Stimulated activated CD4-positive, alpha-beta T cell treated with anti-CD3 and anti-CD28 coated beads, TNF-alpha, amount 100 ng/mL, for 4 hours (primary cell): ENCODE results near the gene GNG7.
"Not testable (repeated sequence)": the region's sequence is repeated elsewhere in the genome, so short reads cannot be mapped to it uniquely, and the experiment has no call there.

Experiments
- DNase-seq, 3 experiments: peaks; one replicate each; pipeline ENCODE4 v3.0.0-alpha.2; 2020; ENCODE audit warnings: low read depth in 3 of 3

Gene GNG7

GRCh38 chr19:2602391-2603181 is 99.9 kb downstream of the GNG7 start:
- no peak for DNase-seq

DNA sequence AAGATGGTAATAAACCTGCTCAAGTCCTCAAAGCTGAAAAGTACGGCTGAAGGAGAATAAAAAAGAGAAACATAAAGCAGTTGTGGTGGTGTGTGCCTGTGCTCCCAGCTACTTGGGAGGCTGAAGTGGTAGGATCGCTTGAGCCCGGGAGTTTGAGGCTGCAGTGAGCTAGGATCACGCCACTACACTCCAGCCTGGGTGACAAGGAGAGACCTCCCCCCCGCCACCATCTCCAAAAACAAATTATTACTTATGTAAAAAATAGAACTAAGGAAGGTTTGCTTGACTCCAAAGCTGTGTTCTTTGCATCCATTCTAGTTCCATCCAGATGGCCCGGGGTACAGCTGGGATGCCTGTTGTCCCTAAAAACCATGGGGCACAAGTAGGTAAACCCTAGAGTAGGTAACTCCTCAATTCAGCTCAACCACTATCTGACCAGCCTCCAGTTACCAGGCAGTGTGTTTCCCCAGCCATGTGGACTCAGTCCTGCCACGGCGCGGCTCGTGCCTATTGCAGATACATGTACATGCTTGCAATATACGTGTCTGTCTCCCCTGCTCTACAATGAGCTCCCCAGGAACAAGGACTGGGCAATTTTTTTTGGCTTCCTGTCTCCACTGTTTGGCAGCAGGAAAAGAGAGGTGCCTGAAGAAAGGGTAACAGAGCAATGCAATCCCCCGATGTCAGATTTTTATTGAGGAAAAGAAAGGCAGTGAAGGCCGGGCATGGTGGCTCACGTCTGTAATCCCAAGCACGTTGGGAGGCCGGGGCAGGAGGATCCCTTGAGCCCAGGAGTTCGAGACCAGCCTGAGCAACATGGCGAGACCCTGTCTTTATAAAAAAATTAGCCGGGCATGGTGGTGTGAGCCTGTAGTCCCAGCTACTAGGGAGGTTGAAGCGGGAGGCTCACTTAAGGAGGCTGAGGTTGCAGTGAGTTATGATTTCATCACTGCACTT is 101.3 kb downstream of the GNG7 start:
- no peak for DNase-seq

- DNase-seq, result no peak
These were observed 108.2 kb downstream of the GNG7 start for GRCh38 chr19:2594319-2594718.

GRCh38 chr19:2592824-2593223 is 109.7 kb downstream of the GNG7 start:
- DNase-seq, result no peak

DNA sequence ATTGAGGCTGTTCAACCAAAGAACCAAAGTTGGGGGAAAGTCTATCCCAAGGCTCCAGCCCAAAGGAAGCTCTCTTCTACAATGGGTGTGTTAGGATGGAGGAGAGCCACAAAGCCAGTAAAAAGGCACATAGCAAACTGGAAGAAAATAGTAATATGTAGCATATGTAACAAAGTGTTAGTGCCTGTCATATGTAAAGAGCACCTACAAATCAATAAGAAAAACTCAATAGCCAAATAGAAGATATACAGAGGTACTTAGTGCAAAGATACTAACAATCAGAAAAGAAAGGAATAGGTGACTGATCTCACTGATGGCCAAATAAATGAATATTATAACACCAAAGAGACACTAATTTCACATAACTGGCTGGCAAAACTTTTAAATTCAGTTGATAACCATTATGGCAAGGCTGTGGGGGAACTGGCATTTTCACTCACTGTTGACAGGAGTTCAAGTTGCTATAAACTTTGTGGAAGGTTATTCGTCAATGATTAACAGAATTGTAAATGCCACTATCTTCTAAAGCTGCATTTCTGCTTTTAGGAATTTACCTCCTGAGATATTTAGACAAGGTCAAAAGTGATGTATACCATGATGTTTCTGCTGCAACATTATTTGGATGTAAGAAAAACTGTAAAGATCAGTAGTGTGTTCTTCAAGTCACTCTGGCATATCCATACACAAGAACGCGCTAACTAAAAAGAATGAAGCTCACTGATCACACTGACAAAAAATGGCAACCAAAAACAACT is 110.8 kb downstream of the GNG7 start:
- no peak for DNase-seq

GRCh38 chr19:2590630-2591399 is 111.7 kb downstream of the GNG7 start:
- DNase-seq, result no peak

DNA sequence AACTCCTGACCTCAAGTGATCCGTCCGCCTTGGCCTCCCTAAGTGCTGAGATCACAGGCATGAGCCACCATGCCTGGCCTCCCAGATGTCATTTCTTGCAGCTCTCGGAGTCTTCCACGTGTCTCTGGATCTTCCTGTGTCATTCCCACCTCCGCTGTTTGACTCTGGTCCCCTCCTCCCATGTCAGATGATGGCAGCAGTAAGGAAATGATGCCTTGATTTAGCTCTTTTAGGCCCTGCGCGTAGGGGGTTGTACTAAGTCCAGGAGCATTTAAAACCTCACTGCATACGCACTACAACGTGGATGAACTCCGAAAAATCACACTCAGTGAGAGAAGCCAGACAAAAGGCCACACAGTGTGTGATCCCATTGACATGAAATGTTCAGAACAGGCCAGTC is 113.1 kb downstream of the GNG7 start:
- no peak for DNase-seq

DNA sequence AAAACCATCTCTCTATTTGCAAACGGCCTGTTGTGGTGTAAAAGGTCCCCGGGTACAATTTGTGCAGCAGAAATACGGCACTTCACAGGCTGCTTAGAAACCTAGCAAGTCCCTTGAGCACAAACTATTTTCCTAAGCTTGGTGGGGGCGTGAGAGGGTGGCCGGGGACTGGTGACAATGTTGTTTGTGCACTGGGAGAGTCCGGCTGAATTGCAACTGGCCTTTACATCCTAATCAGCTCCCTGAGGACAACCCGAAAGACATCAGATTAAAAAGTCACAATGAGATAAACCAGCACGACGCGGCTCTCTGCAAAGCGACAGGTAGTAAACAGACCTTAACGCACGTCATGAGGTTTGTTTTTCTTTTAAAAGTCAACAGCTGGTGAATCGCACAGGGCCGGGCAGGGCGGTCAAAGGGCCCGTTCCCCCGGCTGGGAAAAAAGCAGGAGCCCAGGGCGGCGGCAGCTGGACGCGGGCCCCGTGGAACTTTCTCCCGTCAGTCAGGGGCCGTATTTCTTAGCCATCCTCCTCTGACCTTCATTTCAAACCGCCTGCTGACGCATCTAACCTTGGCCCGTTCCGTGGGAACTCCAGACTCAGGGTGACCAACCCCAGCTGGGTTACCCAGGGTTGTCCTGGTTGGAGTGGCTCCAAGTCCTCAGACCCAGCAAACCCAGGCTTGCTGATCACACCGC is 114.3 kb downstream of the GNG7 start:
- no peak for DNase-seq

GRCh38 chr19:2587001-2587719 is 115.3 kb downstream of the GNG7 start:
- no peak for DNase-seq

DNA sequence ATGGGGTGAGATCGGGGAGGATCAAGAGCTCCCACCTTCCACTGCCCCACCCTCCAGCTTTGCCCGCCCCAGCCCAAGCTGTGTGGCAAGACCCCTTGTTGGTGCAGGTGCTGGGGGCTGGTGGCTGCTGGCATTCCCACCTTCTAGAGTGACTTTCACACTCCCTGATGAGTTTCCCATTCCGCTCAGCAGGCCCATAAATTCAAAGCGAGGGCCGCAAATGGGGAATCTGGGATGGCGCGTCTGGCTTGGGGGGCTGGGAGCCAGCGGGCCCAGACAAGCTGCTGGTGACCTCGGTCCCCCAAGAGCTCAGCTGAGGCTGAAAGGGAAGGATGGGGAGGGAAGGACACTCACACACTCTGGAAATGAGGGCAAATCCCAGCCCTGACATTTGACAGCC is 116.3 kb downstream of the GNG7 start:
- no peak for DNase-seq

DNA sequence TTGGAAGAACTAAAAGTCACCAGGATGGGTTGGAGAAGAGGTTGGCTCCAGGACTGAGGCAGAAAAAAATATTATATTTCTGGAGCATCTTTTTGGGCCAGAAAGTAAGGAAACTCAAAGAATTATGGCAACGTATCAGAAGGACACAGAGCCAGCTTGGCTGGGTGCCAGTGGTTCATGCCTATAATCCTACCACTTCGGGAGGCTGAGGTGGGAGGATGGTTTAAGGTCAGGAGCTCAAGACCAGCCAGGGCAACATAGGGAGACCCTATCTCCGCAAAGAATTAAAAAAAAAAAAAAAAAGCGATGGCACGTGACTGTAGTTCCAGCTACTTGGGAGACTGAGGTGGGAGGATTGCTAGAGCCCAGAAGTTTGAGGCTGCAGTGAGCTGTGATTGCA is 118.5 kb downstream of the GNG7 start:
- no peak for DNase-seq

- DNase-seq, result no peak
These were observed 119.2 kb downstream of the GNG7 start for GRCh38 chr19:2582984-2583956.

- not testable (repeated sequence) for DNase-seq
These were observed 122.1 kb downstream of the GNG7 start for GRCh38 chr19:2580396-2580795.

GRCh38 chr19:2579678-2580280 is 122.7 kb downstream of the GNG7 start:
- DNase-seq, result no peak

- DNase-seq, result peak in 2 of 3 experiments; percentile 32 to 46
These were observed 123.4 kb downstream of the GNG7 start for GRCh38 chr19:2578901-2579677.

DNA sequence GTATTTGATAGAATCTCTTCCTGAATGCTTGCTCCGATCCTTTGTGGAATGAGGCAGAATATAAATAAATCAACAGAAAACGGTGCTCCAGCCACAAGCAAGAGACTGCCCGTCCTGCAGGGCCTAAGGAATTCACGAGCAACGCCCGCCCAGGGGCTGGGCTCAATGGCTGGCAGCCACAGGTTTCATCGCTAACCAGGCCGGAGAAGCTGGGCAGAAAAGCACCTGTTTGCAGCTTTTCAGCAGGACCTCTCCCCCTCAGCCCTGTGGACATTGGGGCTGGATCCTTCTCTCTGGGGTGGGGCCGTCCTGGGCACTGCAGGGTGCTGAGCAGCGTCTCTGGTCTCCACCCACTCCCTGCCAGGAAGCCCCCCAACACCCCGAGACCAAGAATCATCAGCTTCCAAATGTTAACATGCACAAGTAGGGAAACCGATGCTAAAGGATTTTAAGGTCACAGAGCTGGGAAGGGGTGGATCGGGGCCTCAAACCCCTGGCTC is 124.1 kb downstream of the GNG7 start:
- no peak for DNase-seq

DNA sequence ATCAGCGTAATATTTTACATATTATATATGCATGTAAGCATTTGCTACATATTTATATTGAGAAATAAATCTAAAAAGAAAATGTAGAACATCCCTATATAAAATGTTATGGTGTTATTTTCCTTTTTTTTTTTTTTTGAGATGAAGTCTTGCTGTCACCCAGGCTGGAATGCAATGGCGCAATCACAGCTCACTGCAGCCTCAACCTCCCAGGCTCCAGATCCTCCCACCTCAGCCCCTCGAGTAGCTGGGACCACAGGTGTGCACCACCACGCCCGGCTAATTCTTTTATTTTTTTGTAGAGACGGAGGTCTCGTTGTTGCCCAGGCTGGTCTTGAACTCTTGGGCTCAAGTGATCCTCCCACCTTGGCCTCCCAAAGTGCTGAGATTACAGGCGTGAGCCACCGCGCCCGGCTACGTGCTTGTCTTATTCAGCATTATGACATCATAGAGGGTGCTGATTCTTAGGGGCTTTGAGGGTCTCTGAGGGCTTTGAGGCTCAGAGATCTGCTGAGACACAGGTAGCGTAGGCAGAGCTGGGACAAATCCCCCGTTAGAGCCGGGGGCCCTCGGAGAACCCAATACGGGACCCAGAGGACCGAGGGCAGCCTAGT is 124.7 kb downstream of the GNG7 start:
- no peak for DNase-seq
